Measurements from ENCODE around the gene SSTR5.

Gene SSTR5

GRCh38 chr16:1100084-1100800 is 27.7 kb downstream of the SSTR5 start:
- Histone ChIP-seq H3K9me3 (ENCODE audit: control insufficient read depth in 2 of 2, low read length in 2 of 2) (no peaks in the 10 kb centered on the region), H3K4me3 (ENCODE audit: low read length in 2 of 2) (no peak overlapping the region), H3K4me1 (ENCODE audit: control insufficient read depth, insufficient read depth, low read length) (peaks cover 5% of the 10 kb centered on the region), H3K9ac (ENCODE audit: low read length in 2 of 2) (no peak overlapping the region), H3K36me3 (ENCODE audit: control insufficient read depth in 2 of 2, insufficient read depth in 2 of 2, low read length in 2 of 2) (no peaks in the 10 kb centered on the region), H3K27me3 (ENCODE audit: control insufficient read depth in 1 of 2, insufficient read depth in 2 of 2, low read length in 2 of 2) (peaks cover 12 to 31% of the 10 kb centered on the region in 2 donors), H3K27ac (ENCODE audit: low read length) (no peak overlapping the region)

GRCh38 chr16:1101133-1101532 is 28.6 kb downstream of the SSTR5 start:
- Histone ChIP-seq H3K4me3 (ENCODE audit: low read length in 2 of 2) (no peak overlapping the region), H3K9ac (ENCODE audit: low read length in 2 of 2) (no peak overlapping the region), H3K4me1 (ENCODE audit: control insufficient read depth, insufficient read depth, low read length) (peaks cover 6% of the 10 kb centered on the region), H3K27ac (ENCODE audit: low read length) (no peak overlapping the region), H3K27me3 (ENCODE audit: control insufficient read depth in 1 of 2, insufficient read depth in 2 of 2, low read length in 2 of 2) (peaks cover 12 to 31% of the 10 kb centered on the region in 2 donors), H3K9me3 (ENCODE audit: control insufficient read depth in 2 of 2, low read length in 2 of 2) (no peaks in the 10 kb centered on the region), H3K36me3 (ENCODE audit: control insufficient read depth in 2 of 2, insufficient read depth in 2 of 2, low read length in 2 of 2) (no peaks in the 10 kb centered on the region)

GRCh38 chr16:1101573-1102332 is 29.2 kb downstream of the SSTR5 start:
- H3K4me1 ChIP-seq (ENCODE audit: control insufficient read depth, insufficient read depth, low read length) = peaks cover 7% of the 10 kb centered on the region
- no peaks in the 10 kb centered on the region for H3K36me3 ChIP-seq (ENCODE audit: control insufficient read depth in 2 of 2, insufficient read depth in 2 of 2, low read length in 2 of 2)
- no peak overlapping the region for H3K9ac ChIP-seq (ENCODE audit: low read length in 2 of 2)
- H3K27me3 ChIP-seq (ENCODE audit: control insufficient read depth in 1 of 2, insufficient read depth in 2 of 2, low read length in 2 of 2) = peaks cover 12 to 31% of the 10 kb centered on the region in 2 donors
- no peak overlapping the region for H3K27ac ChIP-seq (ENCODE audit: low read length)
- H3K9me3 ChIP-seq (ENCODE audit: control insufficient read depth in 2 of 2, low read length in 2 of 2) = no peaks in the 10 kb centered on the region
- no peak overlapping the region for H3K4me3 ChIP-seq (ENCODE audit: low read length in 2 of 2)

- H3K4me1 ChIP-seq (ENCODE audit: control insufficient read depth, insufficient read depth, low read length) = peaks cover 6% of the 10 kb centered on the region
- H3K27ac ChIP-seq (ENCODE audit: low read length) = no peak overlapping the region
- no peaks in the 10 kb centered on the region for H3K36me3 ChIP-seq (ENCODE audit: control insufficient read depth in 2 of 2, insufficient read depth in 2 of 2, low read length in 2 of 2)
- H3K9me3 ChIP-seq (ENCODE audit: control insufficient read depth in 2 of 2, low read length in 2 of 2) = no peaks in the 10 kb centered on the region
- no peak overlapping the region for H3K4me3 ChIP-seq (ENCODE audit: low read length in 2 of 2)
- peaks cover 12 to 31% of the 10 kb centered on the region in 2 donors for H3K27me3 ChIP-seq (ENCODE audit: control insufficient read depth in 1 of 2, insufficient read depth in 2 of 2, low read length in 2 of 2)
- no peak overlapping the region for H3K9ac ChIP-seq (ENCODE audit: low read length in 2 of 2)
Observed at GRCh38 chr16:1102333-1102700, 29.8 kb downstream of the SSTR5 start.

GRCh38 chr16:1102921-1103635 is 30.5 kb downstream of the SSTR5 start:
- Histone ChIP-seq H3K27ac (ENCODE audit: low read length) (no peak overlapping the region), H3K4me3 (ENCODE audit: low read length in 2 of 2) (no peak overlapping the region), H3K9me3 (ENCODE audit: control insufficient read depth in 2 of 2, low read length in 2 of 2) (no peaks in the 10 kb centered on the region), H3K36me3 (ENCODE audit: control insufficient read depth in 2 of 2, insufficient read depth in 2 of 2, low read length in 2 of 2) (no peaks in the 10 kb centered on the region), H3K4me1 (ENCODE audit: control insufficient read depth, insufficient read depth, low read length) (peaks cover 6% of the 10 kb centered on the region), H3K27me3 (ENCODE audit: control insufficient read depth in 1 of 2, insufficient read depth in 2 of 2, low read length in 2 of 2) (peaks cover 12 to 28% of the 10 kb centered on the region in 2 donors), H3K9ac (ENCODE audit: low read length in 2 of 2) (no peak overlapping the region)

GRCh38 chr16:1103636-1103980 is 31.1 kb downstream of the SSTR5 start:
- no peaks in the 10 kb centered on the region for H3K9me3 ChIP-seq (ENCODE audit: control insufficient read depth in 2 of 2, low read length in 2 of 2)
- H3K27me3 ChIP-seq (ENCODE audit: control insufficient read depth in 1 of 2, insufficient read depth in 2 of 2, low read length in 2 of 2) = peaks cover 12 to 26% of the 10 kb centered on the region in 2 donors
- H3K4me3 ChIP-seq (ENCODE audit: low read length in 2 of 2) = no peak overlapping the region
- no peak overlapping the region for H3K27ac ChIP-seq (ENCODE audit: low read length)
- no peak overlapping the region for H3K9ac ChIP-seq (ENCODE audit: low read length in 2 of 2)
- no peaks in the 10 kb centered on the region for H3K36me3 ChIP-seq (ENCODE audit: control insufficient read depth in 2 of 2, insufficient read depth in 2 of 2, low read length in 2 of 2)
- H3K4me1 ChIP-seq (ENCODE audit: control insufficient read depth, insufficient read depth, low read length) = peaks cover 12% of the 10 kb centered on the region

- Histone ChIP-seq H3K27ac (ENCODE audit: low read length) (no peak overlapping the region), H3K36me3 (ENCODE audit: control insufficient read depth in 2 of 2, insufficient read depth in 2 of 2, low read length in 2 of 2) (no peaks in the 10 kb centered on the region), H3K4me3 (ENCODE audit: low read length in 2 of 2) (no peak overlapping the region), H3K27me3 (ENCODE audit: control insufficient read depth in 1 of 2, insufficient read depth in 2 of 2, low read length in 2 of 2) (peaks cover 5 to 9% of the 10 kb centered on the region in 2 donors), H3K9ac (ENCODE audit: low read length in 2 of 2) (no peak overlapping the region), H3K9me3 (ENCODE audit: control insufficient read depth in 2 of 2, low read length in 2 of 2) (no peaks in the 10 kb centered on the region), H3K4me1 (ENCODE audit: control insufficient read depth, insufficient read depth, low read length) (peaks cover 19% of the 10 kb centered on the region)
Observed at GRCh38 chr16:1105888-1106620, 33.5 kb downstream of the SSTR5 start.

- H3K4me3 ChIP-seq (ENCODE audit: low read length in 2 of 2) = no peak overlapping the region
- peaks cover 16% of the 10 kb centered on the region for H3K4me1 ChIP-seq (ENCODE audit: control insufficient read depth, insufficient read depth, low read length)
- H3K9ac ChIP-seq (ENCODE audit: low read length in 2 of 2) = no peak overlapping the region
- no peak overlapping the region for H3K27ac ChIP-seq (ENCODE audit: low read length)
- no peaks in the 10 kb centered on the region for H3K9me3 ChIP-seq (ENCODE audit: control insufficient read depth in 2 of 2, low read length in 2 of 2)
- H3K36me3 ChIP-seq (ENCODE audit: control insufficient read depth in 2 of 2, insufficient read depth in 2 of 2, low read length in 2 of 2) = no peaks in the 10 kb centered on the region
- peaks cover 0 to 5% of the 10 kb centered on the region in 2 donors for H3K27me3 ChIP-seq (ENCODE audit: control insufficient read depth in 1 of 2, insufficient read depth in 2 of 2, low read length in 2 of 2)
Observed at GRCh38 chr16:1106659-1107058, 34.1 kb downstream of the SSTR5 start.

- no peak overlapping the region for H3K9ac ChIP-seq (ENCODE audit: low read length in 2 of 2)
- no peaks in the 10 kb centered on the region for H3K9me3 ChIP-seq (ENCODE audit: control insufficient read depth in 2 of 2, low read length in 2 of 2)
- peaks cover 16% of the 10 kb centered on the region for H3K4me1 ChIP-seq (ENCODE audit: control insufficient read depth, insufficient read depth, low read length)
- H3K4me3 ChIP-seq (ENCODE audit: low read length in 2 of 2) = no peak overlapping the region
- peaks cover 0 to 5% of the 10 kb centered on the region in 2 donors for H3K27me3 ChIP-seq (ENCODE audit: control insufficient read depth in 1 of 2, insufficient read depth in 2 of 2, low read length in 2 of 2)
- H3K27ac ChIP-seq (ENCODE audit: low read length) = no peak overlapping the region
- no peaks in the 10 kb centered on the region for H3K36me3 ChIP-seq (ENCODE audit: control insufficient read depth in 2 of 2, insufficient read depth in 2 of 2, low read length in 2 of 2)
Observed at GRCh38 chr16:1107141-1107540, 34.6 kb downstream of the SSTR5 start.

- H3K27me3 ChIP-seq (ENCODE audit: control insufficient read depth in 1 of 2, insufficient read depth in 2 of 2, low read length in 2 of 2) = peaks cover 0 to 5% of the 10 kb centered on the region in 2 donors
- no peak overlapping the region for H3K27ac ChIP-seq (ENCODE audit: low read length)
- no peak overlapping the region for H3K4me3 ChIP-seq (ENCODE audit: low read length in 2 of 2)
- no peaks in the 10 kb centered on the region for H3K36me3 ChIP-seq (ENCODE audit: control insufficient read depth in 2 of 2, insufficient read depth in 2 of 2, low read length in 2 of 2)
- H3K4me1 ChIP-seq (ENCODE audit: control insufficient read depth, insufficient read depth, low read length) = peaks cover 16% of the 10 kb centered on the region
- no peak overlapping the region for H3K9ac ChIP-seq (ENCODE audit: low read length in 2 of 2)
- H3K9me3 ChIP-seq (ENCODE audit: control insufficient read depth in 2 of 2, low read length in 2 of 2) = no peaks in the 10 kb centered on the region
Observed at GRCh38 chr16:1107731-1108130, 35.2 kb downstream of the SSTR5 start.
